H9 (cell line): ENCODE data around the gene CCBE1. TPM values are rescaled to one million over a fixed set of nuclear protein-coding genes. Genes with fewer than 3 reads are reported as not detected.

Experiments used
- DNase-seq: peaks from one replicate; pipeline ENCODE4 v3.0.0-alpha.2; 2017
- H2AFZ ChIP-seq: one replicate; pipeline ENCODE4 v1.6.1; 2013; ENCODE audit warnings: mild to moderate bottlenecking, low read length, control low read depth, moderate library complexity
- H2AK5ac ChIP-seq: 2 replicates; pipeline ENCODE4 v1.6.1; 2013; ENCODE audit warnings: low read length, control low read depth, mixed read lengths; ENCODE audit not compliant: insufficient read length
- H2BK120ac ChIP-seq: one replicate; pipeline ENCODE4 v1.6.1; 2013; ENCODE audit warnings: low read depth, mild to moderate bottlenecking, low read length, control low read depth, inconsistent platforms; ENCODE audit not compliant: poor library complexity, severe bottlenecking
- H2BK12ac ChIP-seq: 2 replicates; pipeline ENCODE4 v1.6.1; 2013; ENCODE audit warnings: low read length, control low read depth, mixed read lengths, low read depth; ENCODE audit not compliant: insufficient read length
- H2BK15ac ChIP-seq: 2 replicates; pipeline ENCODE4 v1.6.1; 2013; ENCODE audit warnings: low read depth, low read length, control low read depth
- H2BK20ac ChIP-seq: one replicate; pipeline ENCODE4 v1.6.1; 2013; ENCODE audit warnings: low read depth, mild to moderate bottlenecking, low read length, control low read depth, inconsistent platforms; ENCODE audit not compliant: poor library complexity, severe bottlenecking
- H2BK5ac ChIP-seq: 2 replicates; pipeline ENCODE4 v1.6.1; 2013; ENCODE audit warnings: low read length, control low read depth, mixed read lengths; ENCODE audit not compliant: insufficient read length
- H3K14ac ChIP-seq: 2 replicates; pipeline ENCODE4 v1.6.1; 2013; ENCODE audit warnings: low read length, control low read depth; ENCODE audit not compliant: insufficient read depth
- H3K18ac ChIP-seq: 2 replicates; pipeline ENCODE4 v1.6.1; 2013; ENCODE audit warnings: low read depth, mild to moderate bottlenecking, mixed read lengths, low read length, control low read depth; ENCODE audit not compliant: insufficient read length
- H3K23ac ChIP-seq: 2 replicates; pipeline ENCODE4 v1.6.1; 2013; ENCODE audit warnings: low read length, control low read depth, mixed read lengths, low read depth; ENCODE audit not compliant: insufficient read length
- H3K23me2 ChIP-seq: 2 replicates; pipeline ENCODE4 v1.6.1; 2013; ENCODE audit warnings: low read depth, mild to moderate bottlenecking, mixed read lengths, low read length, control low read depth; ENCODE audit not compliant: insufficient read length, poor library complexity, severe bottlenecking
- H3K27ac ChIP-seq: 2 replicates; pipeline ENCODE4 v1.5.1; 2013; ENCODE audit warnings: low read length, control low read depth, mixed read lengths, low read depth; ENCODE audit not compliant: insufficient read length
- H3K27me3 ChIP-seq: 2 replicates; pipeline ENCODE4 v1.6.1; 2013; ENCODE audit warnings: low read length, control low read depth, inconsistent platforms; ENCODE audit not compliant: insufficient read depth
- H3K4ac ChIP-seq: 2 replicates; pipeline ENCODE4 v1.6.1; 2013; ENCODE audit warnings: low read depth, mild to moderate bottlenecking, control low read depth, inconsistent platforms, low read length, moderate library complexity
- H3K4me1 ChIP-seq: 2 replicates; pipeline ENCODE4 v1.6.1; 2013; ENCODE audit warnings: low read length, control low read depth, inconsistent platforms; ENCODE audit not compliant: insufficient read depth
- H3K4me2 ChIP-seq: 2 replicates; pipeline ENCODE4 v1.6.1; 2013; ENCODE audit warnings: low read length, control low read depth, mixed read lengths; ENCODE audit not compliant: insufficient read length, insufficient read depth
- H3K56ac ChIP-seq: 2 replicates; pipeline ENCODE4 v1.6.1; 2013; ENCODE audit warnings: low read depth, mild to moderate bottlenecking, mixed read lengths, low read length, control low read depth; ENCODE audit not compliant: insufficient read length
- H3K79me1 ChIP-seq: 2 replicates; pipeline ENCODE4 v1.6.1; 2013; ENCODE audit warnings: low read depth, mild to moderate bottlenecking, moderate library complexity, low read length, control low read depth, inconsistent platforms; ENCODE audit not compliant: insufficient read depth, poor library complexity, severe bottlenecking
- H3K79me2 ChIP-seq: 2 replicates; pipeline ENCODE4 v1.6.1; 2013; ENCODE audit warnings: low read length, control low read depth, inconsistent platforms; ENCODE audit not compliant: insufficient read depth
- H3K9ac ChIP-seq: 2 replicates; pipeline ENCODE4 v1.6.1; 2013; ENCODE audit warnings: low read length, control low read depth, mixed read lengths; ENCODE audit not compliant: insufficient read length; ENCODE audit errors: extremely low read depth
- H3K9me3 ChIP-seq: one replicate; pipeline ENCODE4 v1.6.1; 2013; ENCODE audit warnings: low read depth, low read length, inconsistent platforms; ENCODE audit not compliant: control insufficient read depth
- H3T11ph ChIP-seq: one replicate; pipeline ENCODE4 v1.6.1; 2013; ENCODE audit warnings: mild to moderate bottlenecking, low read length, control low read depth, inconsistent platforms
- H4K20me1 ChIP-seq: one replicate; pipeline ENCODE4 v1.6.1; 2013; ENCODE audit not compliant: control insufficient read depth, insufficient read length, insufficient read depth
- H4K5ac ChIP-seq: 2 replicates; pipeline ENCODE4 v1.6.1; 2013; ENCODE audit warnings: low read depth, mild to moderate bottlenecking, mixed read lengths, low read length, control low read depth; ENCODE audit not compliant: insufficient read length
- H4K8ac ChIP-seq: replicated peaks from 2 replicates; pipeline ENCODE4 v1.6.1; 2013; ENCODE audit warnings: low read length, control low read depth, mixed read lengths, low read depth; ENCODE audit not compliant: insufficient read length
- H4K91ac ChIP-seq: 2 replicates; pipeline ENCODE4 v1.6.1; 2013; ENCODE audit warnings: low read depth, mild to moderate bottlenecking, moderate library complexity, mixed read lengths, low read length, control low read depth; ENCODE audit not compliant: insufficient read length
- H3K27ac Mint-ChIP-seq, 3 experiments: 2 replicates in 2 of 3; 3 replicates in 1 of 3; pipeline ENCODE4 v1.8.0; 2020 to 2021; ENCODE audit warnings: mixed read lengths in 3 of 3, mild to moderate bottlenecking in 1 of 3, moderate library complexity in 1 of 3
- H3K27me3 Mint-ChIP-seq: 2 replicates; pipeline ENCODE4 v1.8.0; 2021; ENCODE audit warnings: low read depth, mild to moderate bottlenecking, moderate library complexity, mixed read lengths
- H3K36me3 Mint-ChIP-seq, 3 experiments: 2 replicates in 2 of 3; 3 replicates in 1 of 3; pipeline ENCODE4 v1.8.0; 2020 to 2021; ENCODE audit warnings: low read depth in 3 of 3, mixed read lengths in 3 of 3; ENCODE audit not compliant: insufficient read depth in 1 of 3
- H3K4me1 Mint-ChIP-seq, 2 experiments: 2 replicates each; pipeline ENCODE4 v1.8.0; 2020; ENCODE audit warnings: mixed read lengths in 2 of 2
- H3K4me3 Mint-ChIP-seq, 2 experiments: 2 replicates in 1 of 2; 3 replicates in 1 of 2; pipeline ENCODE4 v1.8.0; 2020 to 2021; ENCODE audit warnings: mild to moderate bottlenecking in 2 of 2, mixed read lengths in 2 of 2, moderate library complexity in 1 of 2
- H3K9me3 Mint-ChIP-seq, 2 experiments: 2 replicates in 1 of 2; 3 replicates in 1 of 2; pipeline ENCODE4 v1.8.0; 2020; ENCODE audit warnings: mild to moderate bottlenecking in 2 of 2, mixed read lengths in 2 of 2, moderate library complexity in 1 of 2
- WGBS: extraction: QIAGEN DNeasy Blood & Tissue Kit; methylation state at CpG from one replicate; pipeline ENCODE4 v1.1.7; 2013; ENCODE audit warnings: missing lambda C conversion rate, low lambda C conversion rate, mixed read lengths; ENCODE audit not compliant: insufficient read length; ENCODE audit errors: extremely low coverage; 5-methylcytosine and 5-hydroxymethylcytosine counted together
- total RNA-seq: library from RNA; stranded (reverse); gene quantifications from 2 replicates; pipeline ENCODE4 v1.2.1, GENCODE V29; 2021
- TF ChIP-seq, protein P1 (sequence below): fragments of 200-600 bp; sonication (generic); conservative IDR thresholded peaks from 3 replicates; pipeline ENCODE4 v1.8.0; 2021; ENCODE audit warnings: antibody characterized with exemption, mild to moderate bottlenecking

CCBE1 gene
- total RNA-seq, 1 experiment from 2014 or later: 0.39 TPM

DNA sequence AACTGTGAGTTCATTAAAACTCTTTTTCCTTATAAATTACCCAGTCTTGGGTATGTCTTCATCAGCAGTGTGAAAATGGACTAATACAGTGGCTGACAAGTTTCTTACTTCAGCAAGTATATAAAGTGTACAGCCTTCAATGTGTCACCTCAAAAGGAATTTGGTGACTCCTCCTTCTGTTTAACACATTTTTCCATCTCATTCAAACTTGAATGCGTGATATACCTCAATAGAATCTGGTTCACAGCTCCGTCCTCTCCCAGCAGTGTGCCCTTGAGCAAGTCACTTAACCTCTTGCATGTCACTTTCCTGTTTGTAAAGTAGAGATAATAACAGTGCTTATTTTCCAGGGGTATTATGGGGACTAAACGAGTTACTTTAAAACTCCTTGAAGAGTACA is 159.6 kb downstream of the CCBE1 start:
- H3T11ph ChIP-seq: no peak overlapping the region
- Mint-ChIP-seq H3K36me3 (no peaks in the 10 kb centered on the region), H3K9me3 (no peaks in the 10 kb centered on the region), H3K4me3 (no peak overlapping the region), H3K4me1 (no peaks in the 10 kb centered on the region), H3K27me3 (no peaks in the 10 kb centered on the region; the same call in 1 of the 2 replicates), H3K27ac (no peak overlapping the region)
- no peak overlapping the region for H2BK120ac ChIP-seq
- H3K27ac ChIP-seq: no peak overlapping the region
- H2BK20ac ChIP-seq: no peak overlapping the region
- H3K56ac ChIP-seq: no peak overlapping the region
- H3K18ac ChIP-seq: no peak overlapping the region
- no peaks in the 10 kb centered on the region for H4K20me1 ChIP-seq
- WGBS: no CpG with 5 or more reads among the region's 3 CpGs
- no peak overlapping the region for H3K9ac ChIP-seq
- H3K9me3 ChIP-seq: no peaks in the 10 kb centered on the region
- H2BK12ac ChIP-seq: no peak overlapping the region
- H4K5ac ChIP-seq: no peak overlapping the region
- no peaks in the 10 kb centered on the region for H3K27me3 ChIP-seq
- H3K14ac ChIP-seq: no peak overlapping the region
- no peaks in the 10 kb centered on the region for H3K79me1 ChIP-seq
- H3K23me2 ChIP-seq: no peaks in the 10 kb centered on the region
- H3K23ac ChIP-seq: no peak overlapping the region
- H4K8ac ChIP-seq: no peak overlapping the region
- TF ChIP-seq, protein P1, sequence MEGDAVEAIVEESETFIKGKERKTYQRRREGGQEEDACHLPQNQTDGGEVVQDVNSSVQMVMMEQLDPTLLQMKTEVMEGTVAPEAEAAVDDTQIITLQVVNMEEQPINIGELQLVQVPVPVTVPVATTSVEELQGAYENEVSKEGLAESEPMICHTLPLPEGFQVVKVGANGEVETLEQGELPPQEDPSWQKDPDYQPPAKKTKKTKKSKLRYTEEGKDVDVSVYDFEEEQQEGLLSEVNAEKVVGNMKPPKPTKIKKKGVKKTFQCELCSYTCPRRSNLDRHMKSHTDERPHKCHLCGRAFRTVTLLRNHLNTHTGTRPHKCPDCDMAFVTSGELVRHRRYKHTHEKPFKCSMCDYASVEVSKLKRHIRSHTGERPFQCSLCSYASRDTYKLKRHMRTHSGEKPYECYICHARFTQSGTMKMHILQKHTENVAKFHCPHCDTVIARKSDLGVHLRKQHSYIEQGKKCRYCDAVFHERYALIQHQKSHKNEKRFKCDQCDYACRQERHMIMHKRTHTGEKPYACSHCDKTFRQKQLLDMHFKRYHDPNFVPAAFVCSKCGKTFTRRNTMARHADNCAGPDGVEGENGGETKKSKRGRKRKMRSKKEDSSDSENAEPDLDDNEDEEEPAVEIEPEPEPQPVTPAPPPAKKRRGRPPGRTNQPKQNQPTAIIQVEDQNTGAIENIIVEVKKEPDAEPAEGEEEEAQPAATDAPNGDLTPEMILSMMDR: no peak
- no peak overlapping the region for H2BK5ac ChIP-seq
- DNase-seq: no peak
- no peak overlapping the region for H2AFZ ChIP-seq
- H3K79me2 ChIP-seq: no peaks in the 10 kb centered on the region
- no peak overlapping the region for H3K4me2 ChIP-seq
- H3K4me1 ChIP-seq: no peaks in the 10 kb centered on the region
- H2AK5ac ChIP-seq: no peak overlapping the region
- no peak overlapping the region for H2BK15ac ChIP-seq
- no peak overlapping the region for H3K4ac ChIP-seq
- no peak overlapping the region for H4K91ac ChIP-seq
